ENCODE data around the gene DIP2C. TPM values are rescaled to one million over a fixed set of nuclear protein-coding genes. Genes with fewer than 3 reads are reported as not detected.

The DIP2C gene
- polyA plus RNA-seq, 1 of the 3 experiments (the other 2 are of a cell fraction) = 8.7 TPM

GRCh38 chr10:325282-325681 is 364.2 kb downstream of the DIP2C start:
- Histone ChIP-seq H3K79me2 (ENCODE audit: insufficient read depth) (no peaks in the 10 kb centered on the region), H3K4me2 (no peak overlapping the region), H4K20me1 (ENCODE audit: insufficient read depth) (no peaks in the 10 kb centered on the region), H3K9ac (no peak overlapping the region), H3F3A (replicated peaks; ENCODE audit: insufficient read depth) (peaks cover 21% of the 10 kb centered on the region), H3K27ac (ENCODE audit: low read depth in 2 of 2, low read length in 1 of 2) (no peak overlapping the region), H2AFZ (ENCODE audit: low read depth) (no peak overlapping the region), H3K27me3 (ENCODE audit: insufficient read depth) (no peaks in the 10 kb centered on the region), H3K36me3 (replicated peaks in 1 of 2; ENCODE audit: control insufficient read depth in 1 of 2, insufficient read depth in 2 of 2, low read length in 1 of 2) (peaks cover 10 to 19% of the 10 kb centered on the region in 2 experiments), H3K4me3 (ENCODE audit: low read depth in 2 of 2, low read length in 1 of 2) (no peak overlapping the region), H3K9me3 (no peaks in the 10 kb centered on the region), H3K9me2 (no peaks in the 10 kb centered on the region), H3K4me1 (ENCODE audit: control insufficient read depth in 1 of 2, insufficient read depth in 2 of 2, low read depth in 1 of 2, low read length in 1 of 2) (peaks cover 2 to 11% of the 10 kb centered on the region in 2 experiments)
- TF ChIP-seq RFX5 (IDR thresholded peaks at IDR 0.05; ENCODE audit: low read length) = no peak
- no peak for TF ChIP-seq REST (IDR thresholded peaks at IDR 0.05; ENCODE audit: low read depth, low read length)
- TF ChIP-seq CHD2 (IDR thresholded peaks at IDR 0.05; ENCODE audit: low read length, partially characterized antibody) = no peak
- TF ChIP-seq MEF2A (IDR thresholded peaks at IDR 0.05; ENCODE audit: borderline replicate concordance, low read depth) = no peak
- TF ChIP-seq MAX (IDR thresholded peaks at IDR 0.05; ENCODE audit: low read depth) = no peak
- TF ChIP-seq TAF1 (IDR thresholded peaks at IDR 0.05; ENCODE audit: borderline replicate concordance, low read depth, low read length) = no peak
- no peak for TF ChIP-seq PBX3 (IDR thresholded peaks at IDR 0.05)
- TF ChIP-seq RXRA (IDR thresholded peaks at IDR 0.05; ENCODE audit: borderline replicate concordance, low read depth) = no peak
- no peak for TF ChIP-seq FOSL2 (IDR thresholded peaks at IDR 0.05; ENCODE audit: borderline replicate concordance, low read depth)
- no peak for TF ChIP-seq YY1 (IDR thresholded peaks at IDR 0.05; ENCODE audit: low read depth)
- no peak for TF ChIP-seq SIN3A (IDR thresholded peaks at IDR 0.05; ENCODE audit: borderline replicate concordance, low read depth, low read length)
- WGBS (ENCODE audit: low lambda C conversion rate) = 91% methylated on average over 8 of the region's 8 CpGs
- CTCF ChIA-PET = no interaction called here
- POLR2A ChIA-PET = no interaction called here
- no peak for DNase-seq

- CTCF ChIA-PET = no interaction called here
- Histone ChIP-seq H3K27ac (ENCODE audit: low read depth in 2 of 2, low read length in 1 of 2) (peak overlapping the region; percentile 47 to 87; a peak in 3 of 4 replicates), H3K27me3 (ENCODE audit: insufficient read depth) (no peaks in the 10 kb centered on the region)
- TF ChIP-seq FOXM1 (IDR thresholded peaks at IDR 0.05; ENCODE audit: low read depth) = no peak
- no peak for TF ChIP-seq TEAD4 (IDR thresholded peaks at IDR 0.05; ENCODE audit: borderline replicate concordance, insufficient read depth)
- TF ChIP-seq CTCF (IDR thresholded peaks at IDR 0.05) = no peak
- no peak for TF ChIP-seq USF1 (IDR thresholded peaks at IDR 0.05; ENCODE audit: borderline replicate concordance, low read depth)
- TF ChIP-seq FOXJ3 (CRISPR knock-in tag; IDR thresholded peaks at IDR 0.05) = no peak
- TF ChIP-seq ZBTB33 (IDR thresholded peaks at IDR 0.05; ENCODE audit: borderline replicate concordance, low read depth) = no peak
- no peak for TF ChIP-seq RXRA (IDR thresholded peaks at IDR 0.05; ENCODE audit: borderline replicate concordance, low read depth)
- TF ChIP-seq RAD21 (IDR thresholded peaks at IDR 0.05; ENCODE audit: low read length) = no peak
- no peak for TF ChIP-seq GATA2 (CRISPR knock-in tag; IDR thresholded peaks at IDR 0.05)
- no peak for TF ChIP-seq RFX5 (IDR thresholded peaks at IDR 0.05; ENCODE audit: low read length)
Observed at GRCh38 chr10:324593-324992, 364.9 kb downstream of the DIP2C start.

More at GRCh38 chr10:324593-324992, 364.9 kb downstream of the DIP2C start:
- no peaks in the 10 kb centered on the region for H3K79me2 ChIP-seq (ENCODE audit: insufficient read depth)
- no peak overlapping the region; a peak in 1 of 4 replicates for H3K4me3 ChIP-seq (ENCODE audit: low read depth in 2 of 2, low read length in 1 of 2)
- POLR2A ChIA-PET = no interaction called here
- WGBS (ENCODE audit: low lambda C conversion rate) = 95% methylated on average over 15 of the region's 15 CpGs
- H2AFZ ChIP-seq (ENCODE audit: low read depth) = no peak overlapping the region
- H3K4me2 ChIP-seq = peak overlapping the region; percentile 54
- DNase-seq = no peak
- H3F3A ChIP-seq (replicated peaks; ENCODE audit: insufficient read depth) = peaks cover 14% of the 10 kb centered on the region
- H3K4me1 ChIP-seq (ENCODE audit: control insufficient read depth in 1 of 2, insufficient read depth in 2 of 2, low read depth in 1 of 2, low read length in 1 of 2) = peaks cover 2 to 11% of the 10 kb centered on the region in 2 experiments
- no peaks in the 10 kb centered on the region for H3K9me3 ChIP-seq
- no peaks in the 10 kb centered on the region for H3K9me2 ChIP-seq
- H3K36me3 ChIP-seq (replicated peaks in 1 of 2; ENCODE audit: control insufficient read depth in 1 of 2, insufficient read depth in 2 of 2, low read length in 1 of 2) = peaks cover 12 to 19% of the 10 kb centered on the region in 2 experiments
- no peaks in the 10 kb centered on the region for H4K20me1 ChIP-seq (ENCODE audit: insufficient read depth)
- no peak overlapping the region; the same call in 1 of the 2 replicates for H3K9ac ChIP-seq
